SK-N-SH treated with all-trans-retinoic acid at 6 μM for 48 hours (cell line): ENCODE data around the gene WWC1.

Source experiments
- ATAC-seq: fragments of 200-7000 bp; cut with Tn5 transposase; 3 replicates; pipeline ENCODE4 v1.9.1; 2020; ENCODE audit warnings: mild to moderate bottlenecking, moderate library complexity
- ARNTL ChIP-seq: fragments of 450-650 bp; formaldehyde crosslinking; IDR thresholded peaks from 2 replicates; pipeline ENCODE4 v1.5.0; 2020; ENCODE audit warnings: low read depth, mild to moderate bottlenecking, moderate library complexity, borderline replicate concordance
- BACH2 ChIP-seq: fragments of 250-450 bp; sonication (Bioruptor Pico); IDR thresholded peaks from 2 replicates; pipeline ENCODE4 v1.9.0; 2021; ENCODE audit warnings: mild to moderate bottlenecking, borderline replicate concordance
- CSDC2 ChIP-seq: fragments of 250-450 bp; sonication (Bioruptor Pico); IDR thresholded peaks from 2 replicates; pipeline ENCODE4 v1.5.0; 2020; ENCODE audit warnings: mild to moderate bottlenecking, moderate library complexity
- ESRRG ChIP-seq: fragments of 250-450 bp; sonication (Bioruptor Pico); IDR thresholded peaks from 2 replicates; pipeline ENCODE4 v1.6.1; 2021; ENCODE audit warnings: mild to moderate bottlenecking
- GLIS3 ChIP-seq: fragments of 250-450 bp; sonication (Bioruptor Pico); IDR thresholded peaks from 2 replicates; pipeline ENCODE4 v1.5.0; 2020; ENCODE audit warnings: mild to moderate bottlenecking, moderate library complexity
- ISL1 ChIP-seq: fragments of 250-450 bp; sonication (Bioruptor Pico); IDR thresholded peaks from 2 replicates; pipeline ENCODE4 v2.1.2; 2022; ENCODE audit warnings: mild to moderate bottlenecking, moderate library complexity
- OSR1 ChIP-seq: fragments of 250-450 bp; sonication (Bioruptor Pico); IDR thresholded peaks from 2 replicates; pipeline ENCODE4 v1.8.0; 2022; ENCODE audit warnings: moderate library complexity, mild to moderate bottlenecking, inconsistent platforms
- PPARA ChIP-seq: fragments of 250-450 bp; sonication (Bioruptor Pico); IDR thresholded peaks from 2 replicates; pipeline ENCODE4 v1.5.0; 2020; ENCODE audit warnings: mild to moderate bottlenecking, borderline replicate concordance
- RARB ChIP-seq: fragments of 250-450 bp; sonication (Bioruptor Pico); IDR thresholded peaks from 2 replicates; pipeline ENCODE4 v1.8.0; 2021; ENCODE audit warnings: mild to moderate bottlenecking, moderate library complexity
- SNAI2 ChIP-seq: fragments of 250-450 bp; sonication (Bioruptor Pico); IDR thresholded peaks from 2 replicates; pipeline ENCODE4 v1.5.0; 2020; ENCODE audit warnings: mild to moderate bottlenecking, moderate library complexity
- TOX ChIP-seq: fragments of 250-450 bp; sonication (Bioruptor Pico); IDR thresholded peaks from 2 replicates; pipeline ENCODE4 v1.8.0; 2021; ENCODE audit warnings: mild to moderate bottlenecking, moderate library complexity, borderline replicate concordance
- ZC3H10 ChIP-seq: fragments of 250-450 bp; sonication (Bioruptor Pico); IDR thresholded peaks from 2 replicates; pipeline ENCODE4 v1.5.1; 2021; ENCODE audit warnings: mild to moderate bottlenecking, moderate library complexity
- ZFP3 ChIP-seq: fragments of 250-450 bp; sonication (Bioruptor Pico); IDR thresholded peaks from 2 replicates; pipeline ENCODE4 v1.5.0; 2020; ENCODE audit warnings: mild to moderate bottlenecking, moderate library complexity
- ZNF70 ChIP-seq: fragments of 450-650 bp; formaldehyde crosslinking; IDR thresholded peaks from 2 replicates; pipeline ENCODE4 v1.5.0; 2020; ENCODE audit warnings: mild to moderate bottlenecking, moderate library complexity
- ZNF8 ChIP-seq: fragments of 450-650 bp; formaldehyde crosslinking; IDR thresholded peaks from 2 replicates; pipeline ENCODE4 v1.5.0; 2020; ENCODE audit warnings: mild to moderate bottlenecking, moderate library complexity
- TF ChIP-seq, protein P1 (sequence below): fragments of 250-450 bp; sonication (Bioruptor Pico); IDR thresholded peaks from 2 replicates; pipeline ENCODE4 v1.8.0; 2020; ENCODE audit warnings: mild to moderate bottlenecking, moderate library complexity, borderline replicate concordance
- TF ChIP-seq, protein P2 (sequence below): fragments of 250-450 bp; sonication (Bioruptor Pico); IDR thresholded peaks from 2 replicates; pipeline ENCODE4 v1.5.0; 2020; ENCODE audit warnings: mild to moderate bottlenecking, moderate library complexity
- TF ChIP-seq, protein P3 (sequence below): fragments of 250-450 bp; sonication (Bioruptor Pico); IDR thresholded peaks from 2 replicates; pipeline ENCODE4 v1.5.1; 2020; ENCODE audit warnings: low read depth, mild to moderate bottlenecking, moderate library complexity
- TF ChIP-seq, protein P4 (sequence below): fragments of 250-450 bp; sonication (Bioruptor Pico); IDR thresholded peaks from 2 replicates; pipeline ENCODE4 v1.5.1; 2021; ENCODE audit warnings: mild to moderate bottlenecking, moderate library complexity

Gene WWC1

DNA sequence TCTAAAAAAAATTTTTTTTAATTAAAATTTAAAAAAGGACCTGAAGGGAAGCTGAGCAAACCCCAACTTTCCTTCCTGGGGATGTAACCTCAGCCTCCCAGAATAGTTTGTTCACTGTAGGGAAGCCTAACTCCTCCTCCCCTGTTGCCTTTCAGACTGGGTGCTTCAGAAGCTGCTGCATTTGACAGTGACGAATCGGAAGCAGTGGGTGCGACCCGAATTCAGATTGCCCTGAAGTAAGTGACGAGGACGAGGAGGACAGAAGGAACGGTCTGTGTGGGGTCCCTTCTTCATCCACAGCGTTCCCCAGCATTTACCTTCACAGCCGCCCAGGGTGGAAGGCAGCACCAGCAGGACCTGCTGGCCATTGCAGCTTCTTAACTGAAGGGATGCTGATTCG is 137.1 kb downstream of the WWC1 start:
- ATAC-seq = no peak
- TF ChIP-seq ZNF70 (CRISPR knock-in tag) (no peak), GLIS3 (CRISPR knock-in tag) (no peak), TOX (CRISPR knock-in tag) (no peak), ZC3H10 (CRISPR knock-in tag) (no peak), ZNF8 (CRISPR knock-in tag) (no peak), ARNTL (CRISPR knock-in tag) (no peak), ZFP3 (CRISPR knock-in tag) (no peak), SNAI2 (no peak), RARB (no peak), ISL1 (CRISPR knock-in tag) (no peak), BACH2 (CRISPR knock-in tag) (no peak), CSDC2 (no peak), ESRRG (CRISPR knock-in tag) (no peak)
- TF ChIP-seq, protein P1, sequence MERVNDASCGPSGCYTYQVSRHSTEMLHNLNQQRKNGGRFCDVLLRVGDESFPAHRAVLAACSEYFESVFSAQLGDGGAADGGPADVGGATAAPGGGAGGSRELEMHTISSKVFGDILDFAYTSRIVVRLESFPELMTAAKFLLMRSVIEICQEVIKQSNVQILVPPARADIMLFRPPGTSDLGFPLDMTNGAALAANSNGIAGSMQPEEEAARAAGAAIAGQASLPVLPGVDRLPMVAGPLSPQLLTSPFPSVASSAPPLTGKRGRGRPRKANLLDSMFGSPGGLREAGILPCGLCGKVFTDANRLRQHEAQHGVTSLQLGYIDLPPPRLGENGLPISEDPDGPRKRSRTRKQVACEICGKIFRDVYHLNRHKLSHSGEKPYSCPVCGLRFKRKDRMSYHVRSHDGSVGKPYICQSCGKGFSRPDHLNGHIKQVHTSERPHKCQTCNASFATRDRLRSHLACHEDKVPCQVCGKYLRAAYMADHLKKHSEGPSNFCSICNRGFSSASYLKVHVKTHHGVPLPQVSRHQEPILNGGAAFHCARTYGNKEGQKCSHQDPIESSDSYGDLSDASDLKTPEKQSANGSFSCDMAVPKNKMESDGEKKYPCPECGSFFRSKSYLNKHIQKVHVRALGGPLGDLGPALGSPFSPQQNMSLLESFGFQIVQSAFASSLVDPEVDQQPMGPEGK (CRISPR knock-in tag) = no peak
- TF ChIP-seq, protein P2, sequence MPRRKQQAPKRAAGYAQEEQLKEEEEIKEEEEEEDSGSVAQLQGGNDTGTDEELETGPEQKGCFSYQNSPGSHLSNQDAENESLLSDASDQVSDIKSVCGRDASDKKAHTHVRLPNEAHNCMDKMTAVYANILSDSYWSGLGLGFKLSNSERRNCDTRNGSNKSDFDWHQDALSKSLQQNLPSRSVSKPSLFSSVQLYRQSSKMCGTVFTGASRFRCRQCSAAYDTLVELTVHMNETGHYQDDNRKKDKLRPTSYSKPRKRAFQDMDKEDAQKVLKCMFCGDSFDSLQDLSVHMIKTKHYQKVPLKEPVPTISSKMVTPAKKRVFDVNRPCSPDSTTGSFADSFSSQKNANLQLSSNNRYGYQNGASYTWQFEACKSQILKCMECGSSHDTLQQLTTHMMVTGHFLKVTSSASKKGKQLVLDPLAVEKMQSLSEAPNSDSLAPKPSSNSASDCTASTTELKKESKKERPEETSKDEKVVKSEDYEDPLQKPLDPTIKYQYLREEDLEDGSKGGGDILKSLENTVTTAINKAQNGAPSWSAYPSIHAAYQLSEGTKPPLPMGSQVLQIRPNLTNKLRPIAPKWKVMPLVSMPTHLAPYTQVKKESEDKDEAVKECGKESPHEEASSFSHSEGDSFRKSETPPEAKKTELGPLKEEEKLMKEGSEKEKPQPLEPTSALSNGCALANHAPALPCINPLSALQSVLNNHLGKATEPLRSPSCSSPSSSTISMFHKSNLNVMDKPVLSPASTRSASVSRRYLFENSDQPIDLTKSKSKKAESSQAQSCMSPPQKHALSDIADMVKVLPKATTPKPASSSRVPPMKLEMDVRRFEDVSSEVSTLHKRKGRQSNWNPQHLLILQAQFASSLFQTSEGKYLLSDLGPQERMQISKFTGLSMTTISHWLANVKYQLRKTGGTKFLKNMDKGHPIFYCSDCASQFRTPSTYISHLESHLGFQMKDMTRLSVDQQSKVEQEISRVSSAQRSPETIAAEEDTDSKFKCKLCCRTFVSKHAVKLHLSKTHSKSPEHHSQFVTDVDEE (CRISPR knock-in tag) = no peak
- TF ChIP-seq, protein P3, sequence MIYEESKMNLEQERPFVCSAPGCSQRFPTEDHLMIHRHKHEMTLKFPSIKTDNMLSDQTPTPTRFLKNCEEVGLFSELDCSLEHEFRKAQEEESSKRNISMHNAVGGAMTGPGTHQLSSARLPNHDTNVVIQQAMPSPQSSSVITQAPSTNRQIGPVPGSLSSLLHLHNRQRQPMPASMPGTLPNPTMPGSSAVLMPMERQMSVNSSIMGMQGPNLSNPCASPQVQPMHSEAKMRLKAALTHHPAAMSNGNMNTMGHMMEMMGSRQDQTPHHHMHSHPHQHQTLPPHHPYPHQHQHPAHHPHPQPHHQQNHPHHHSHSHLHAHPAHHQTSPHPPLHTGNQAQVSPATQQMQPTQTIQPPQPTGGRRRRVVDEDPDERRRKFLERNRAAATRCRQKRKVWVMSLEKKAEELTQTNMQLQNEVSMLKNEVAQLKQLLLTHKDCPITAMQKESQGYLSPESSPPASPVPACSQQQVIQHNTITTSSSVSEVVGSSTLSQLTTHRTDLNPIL = no peak
- TF ChIP-seq, protein P4, sequence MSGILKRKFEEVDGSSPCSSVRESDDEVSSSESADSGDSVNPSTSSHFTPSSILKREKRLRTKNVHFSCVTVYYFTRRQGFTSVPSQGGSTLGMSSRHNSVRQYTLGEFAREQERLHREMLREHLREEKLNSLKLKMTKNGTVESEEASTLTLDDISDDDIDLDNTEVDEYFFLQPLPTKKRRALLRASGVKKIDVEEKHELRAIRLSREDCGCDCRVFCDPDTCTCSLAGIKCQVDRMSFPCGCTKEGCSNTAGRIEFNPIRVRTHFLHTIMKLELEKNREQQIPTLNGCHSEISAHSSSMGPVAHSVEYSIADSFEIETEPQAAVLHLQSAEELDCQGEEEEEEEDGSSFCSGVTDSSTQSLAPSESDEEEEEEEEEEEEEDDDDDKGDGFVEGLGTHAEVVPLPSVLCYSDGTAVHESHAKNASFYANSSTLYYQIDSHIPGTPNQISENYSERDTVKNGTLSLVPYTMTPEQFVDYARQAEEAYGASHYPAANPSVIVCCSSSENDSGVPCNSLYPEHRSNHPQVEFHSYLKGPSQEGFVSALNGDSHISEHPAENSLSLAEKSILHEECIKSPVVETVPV (CRISPR knock-in tag) = no peak

DNA sequence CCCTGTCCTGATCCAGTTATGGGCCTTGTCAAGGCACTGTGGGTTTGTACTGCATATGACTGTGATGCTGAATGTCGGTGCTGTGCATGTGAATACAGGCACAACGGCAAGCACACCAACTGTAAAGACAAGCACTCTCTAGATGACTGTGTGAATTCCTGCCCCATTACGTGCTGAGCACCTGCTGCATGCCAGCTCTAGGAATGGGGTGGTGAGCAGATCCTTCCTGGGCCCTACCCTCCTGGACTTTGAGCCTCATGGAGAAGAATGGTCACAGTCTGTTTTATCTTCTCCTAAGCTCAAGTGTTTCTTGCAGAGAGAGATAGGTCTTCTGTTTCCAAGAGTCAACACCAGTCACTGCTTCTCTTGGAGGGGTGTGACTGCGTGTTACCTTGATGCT is 138.9 kb downstream of the WWC1 start:
- TF ChIP-seq PPARA (CRISPR knock-in tag) (no peak), GLIS3 (CRISPR knock-in tag) (no peak), ZNF70 (CRISPR knock-in tag) (no peak), OSR1 (CRISPR knock-in tag) (no peak), CSDC2 (no peak), BACH2 (CRISPR knock-in tag) (no peak)
- TF ChIP-seq, protein P1 (CRISPR knock-in tag) = no peak
- no peak for ATAC-seq

DNA sequence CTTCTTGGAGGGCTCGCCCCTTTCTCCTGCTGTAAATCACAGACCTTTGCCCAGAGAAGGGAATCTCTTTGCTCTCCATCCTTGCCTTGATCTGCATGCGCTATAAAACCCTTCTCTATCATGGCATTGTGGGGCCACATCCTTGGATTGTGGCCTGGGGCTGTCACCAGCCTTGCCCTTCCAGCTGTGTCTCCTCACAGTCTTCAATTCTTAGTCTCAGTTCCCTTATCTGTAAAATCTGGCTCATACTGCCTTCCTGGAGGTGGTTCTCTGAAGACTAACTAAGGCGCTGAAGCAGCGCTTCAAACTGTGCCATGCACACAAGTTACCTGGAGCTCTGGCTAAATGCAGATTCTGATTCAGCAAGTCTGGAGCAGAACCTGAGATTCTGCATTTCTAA is 141.5 kb downstream of the WWC1 start:
- ATAC-seq = no peak

More for the DNA sequence above, 141.5 kb downstream of the WWC1 start:
- TF ChIP-seq, protein P4 (CRISPR knock-in tag) = no peak
- TF ChIP-seq ZFP3 (CRISPR knock-in tag) = no peak
- TF ChIP-seq ESRRG (CRISPR knock-in tag) = no peak
- TF ChIP-seq GLIS3 (CRISPR knock-in tag) = no peak
- no peak for TF ChIP-seq ZC3H10 (CRISPR knock-in tag)
- TF ChIP-seq, all 23 proteins: peak for 0
